H1 (cell line): ENCODE results near the gene SMAD7. TPM values are rescaled to one million over a fixed set of nuclear protein-coding genes. Genes with fewer than 3 reads are reported as not detected.

Experiments
- EGR1 ChIP-seq: IDR thresholded peaks from 2 replicates; pipeline ENCODE4 v1.6.1; 2011; ENCODE audit warnings: low read depth, low read length, borderline replicate concordance
- polyA plus RNA-seq, 7 experiments: library from polyadenylated mRNA; depleted of rRNA in 3 of 7; stranded (reverse) in 5 of 7; unstranded in 2 of 7; fragments of >200 nt in 5 of 7; fragments of 200-250 nt in 2 of 7; gene quantifications; 1 replicate in 5 of 7; 2 replicates in 1 of 7; 4 replicates in 1 of 7; pipeline versions ENCODE4 v1.2.1 to v1.2.3, GENCODE V29; 2011 to 2013; ENCODE audit warnings: missing spikeins in 2 of 7, mixed read lengths in 2 of 7
- total RNA-seq: library from RNA; stranded (reverse); fragmentation: NEBNext Ultra II Directional; extraction: Animal tissue kit (Norgen Biotek cat#: 25700); gene quantifications from 2 replicates; pipeline ENCODE4 v1.2.1, GENCODE V29; 2021
- TF ChIP-seq, protein P1 (sequence below): IDR thresholded peaks from 2 replicates; pipeline ENCODE4 v1.6.1; 2012; ENCODE audit warnings: low read length, inconsistent platforms

Gene SMAD7
- total and polyA plus RNA-seq, 2 of the 8 experiments (the other 6 are each of a cell fraction or from before 2014, with no cell fraction given), result 6.5 to 15.5 TPM

DNA sequence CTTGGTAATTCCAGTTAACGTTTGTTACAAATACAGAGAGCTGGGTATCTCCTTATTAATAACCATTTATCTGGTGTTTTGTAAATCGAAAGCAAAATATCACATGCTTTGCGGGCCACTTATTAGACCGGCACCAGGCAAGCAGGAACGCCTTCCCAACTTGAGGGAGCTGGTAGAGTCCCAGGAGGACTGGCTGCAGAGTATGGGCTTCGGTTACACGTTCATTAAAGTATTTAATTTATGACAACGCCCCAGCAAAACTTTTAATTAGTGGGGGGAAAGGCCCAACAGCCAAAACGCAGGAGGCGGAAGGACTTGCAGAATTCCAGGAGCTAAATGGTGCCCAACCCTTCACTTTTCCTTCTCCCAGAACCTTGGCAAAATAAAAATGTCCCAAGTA is 3.7 kb downstream of the SMAD7 start (continued):
- TF ChIP-seq, protein P1, sequence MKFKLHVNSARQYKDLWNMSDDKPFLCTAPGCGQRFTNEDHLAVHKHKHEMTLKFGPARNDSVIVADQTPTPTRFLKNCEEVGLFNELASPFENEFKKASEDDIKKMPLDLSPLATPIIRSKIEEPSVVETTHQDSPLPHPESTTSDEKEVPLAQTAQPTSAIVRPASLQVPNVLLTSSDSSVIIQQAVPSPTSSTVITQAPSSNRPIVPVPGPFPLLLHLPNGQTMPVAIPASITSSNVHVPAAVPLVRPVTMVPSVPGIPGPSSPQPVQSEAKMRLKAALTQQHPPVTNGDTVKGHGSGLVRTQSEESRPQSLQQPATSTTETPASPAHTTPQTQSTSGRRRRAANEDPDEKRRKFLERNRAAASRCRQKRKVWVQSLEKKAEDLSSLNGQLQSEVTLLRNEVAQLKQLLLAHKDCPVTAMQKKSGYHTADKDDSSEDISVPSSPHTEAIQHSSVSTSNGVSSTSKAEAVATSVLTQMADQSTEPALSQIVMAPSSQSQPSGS, result no peak
- TF ChIP-seq EGR1, result no peak
